Chondrocyte (in vitro differentiated cells): Measurements from ENCODE around the gene AGBL3. TPM values are rescaled to one million over a fixed set of nuclear protein-coding genes. Genes with fewer than 3 reads are reported as not detected.

Experiments
- DNase-seq: peaks from one replicate; pipeline ENCODE4 v3.0.0; 2021; ENCODE audit warnings: mixed read lengths, low spot score
- H3K27ac Mint-ChIP-seq: one replicate; pipeline ENCODE4 v1.8.0; 2021; ENCODE audit warnings: mild to moderate bottlenecking, moderate library complexity, mixed read lengths; ENCODE audit not compliant: unreplicated experiment
- H3K27me3 Mint-ChIP-seq: 2 replicates; pipeline ENCODE4 v1.8.0; 2021; ENCODE audit warnings: low read depth, mixed read lengths
- H3K36me3 Mint-ChIP-seq: 2 replicates; pipeline ENCODE4 v1.8.0; 2021; ENCODE audit warnings: low read depth, mixed read lengths
- H3K4me1 Mint-ChIP-seq: 2 replicates; pipeline ENCODE4 v1.8.0; 2021; ENCODE audit warnings: low read depth, mild to moderate bottlenecking, mixed read lengths
- H3K4me3 Mint-ChIP-seq: one replicate; pipeline ENCODE4 v1.8.0; 2021; ENCODE audit warnings: mild to moderate bottlenecking, moderate library complexity, mixed read lengths; ENCODE audit not compliant: unreplicated experiment
- H3K9me3 Mint-ChIP-seq: 2 replicates; pipeline ENCODE4 v1.8.0; 2021; ENCODE audit warnings: low read depth, mixed read lengths
- total RNA-seq: library from RNA; stranded (reverse); gene quantifications from 3 replicates; pipeline ENCODE4 v1.2.1, GENCODE V29; 2021
- TF ChIP-seq, protein P1 (sequence below): fragments of 200-600 bp; sonication (generic); IDR thresholded peaks from 2 replicates; pipeline ENCODE4 v1.5.0; 2021; ENCODE audit warnings: antibody characterized with exemption, mild to moderate bottlenecking, moderate library complexity

Gene AGBL3
- total RNA-seq, 1 donor from 2014 or later, result 0.30 TPM

DNA sequence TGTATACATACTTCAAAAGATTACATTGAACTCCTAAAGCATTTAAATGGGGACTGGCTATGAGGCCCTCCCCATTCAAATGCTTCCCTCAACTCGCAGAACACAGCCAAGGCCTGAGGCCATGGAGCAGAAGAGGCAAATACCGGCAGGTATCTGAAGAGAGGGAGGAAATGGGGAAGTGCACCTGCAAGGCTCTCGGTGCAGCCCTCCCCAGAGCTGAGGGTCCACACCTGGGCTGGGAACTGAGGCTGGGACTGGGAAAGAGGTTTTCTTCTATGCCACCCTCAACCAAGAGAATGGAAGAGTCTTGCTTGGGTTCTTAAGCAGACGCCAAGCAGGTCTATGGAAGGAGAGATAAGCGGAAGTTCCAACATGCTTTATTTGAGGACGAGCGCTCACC is 197.2 kb downstream of the AGBL3 start:
- Mint-ChIP-seq H3K4me3 (no peak overlapping the region), H3K36me3 (peaks cover 52% of the 10 kb centered on the region), H3K27me3 (no peaks in the 10 kb centered on the region), H3K9me3 (peaks cover 32% of the 10 kb centered on the region), H3K27ac (no peak overlapping the region), H3K4me1 (no peaks in the 10 kb centered on the region)
- no peak for DNase-seq
- TF ChIP-seq, protein P1, sequence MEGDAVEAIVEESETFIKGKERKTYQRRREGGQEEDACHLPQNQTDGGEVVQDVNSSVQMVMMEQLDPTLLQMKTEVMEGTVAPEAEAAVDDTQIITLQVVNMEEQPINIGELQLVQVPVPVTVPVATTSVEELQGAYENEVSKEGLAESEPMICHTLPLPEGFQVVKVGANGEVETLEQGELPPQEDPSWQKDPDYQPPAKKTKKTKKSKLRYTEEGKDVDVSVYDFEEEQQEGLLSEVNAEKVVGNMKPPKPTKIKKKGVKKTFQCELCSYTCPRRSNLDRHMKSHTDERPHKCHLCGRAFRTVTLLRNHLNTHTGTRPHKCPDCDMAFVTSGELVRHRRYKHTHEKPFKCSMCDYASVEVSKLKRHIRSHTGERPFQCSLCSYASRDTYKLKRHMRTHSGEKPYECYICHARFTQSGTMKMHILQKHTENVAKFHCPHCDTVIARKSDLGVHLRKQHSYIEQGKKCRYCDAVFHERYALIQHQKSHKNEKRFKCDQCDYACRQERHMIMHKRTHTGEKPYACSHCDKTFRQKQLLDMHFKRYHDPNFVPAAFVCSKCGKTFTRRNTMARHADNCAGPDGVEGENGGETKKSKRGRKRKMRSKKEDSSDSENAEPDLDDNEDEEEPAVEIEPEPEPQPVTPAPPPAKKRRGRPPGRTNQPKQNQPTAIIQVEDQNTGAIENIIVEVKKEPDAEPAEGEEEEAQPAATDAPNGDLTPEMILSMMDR, result no peak

DNA sequence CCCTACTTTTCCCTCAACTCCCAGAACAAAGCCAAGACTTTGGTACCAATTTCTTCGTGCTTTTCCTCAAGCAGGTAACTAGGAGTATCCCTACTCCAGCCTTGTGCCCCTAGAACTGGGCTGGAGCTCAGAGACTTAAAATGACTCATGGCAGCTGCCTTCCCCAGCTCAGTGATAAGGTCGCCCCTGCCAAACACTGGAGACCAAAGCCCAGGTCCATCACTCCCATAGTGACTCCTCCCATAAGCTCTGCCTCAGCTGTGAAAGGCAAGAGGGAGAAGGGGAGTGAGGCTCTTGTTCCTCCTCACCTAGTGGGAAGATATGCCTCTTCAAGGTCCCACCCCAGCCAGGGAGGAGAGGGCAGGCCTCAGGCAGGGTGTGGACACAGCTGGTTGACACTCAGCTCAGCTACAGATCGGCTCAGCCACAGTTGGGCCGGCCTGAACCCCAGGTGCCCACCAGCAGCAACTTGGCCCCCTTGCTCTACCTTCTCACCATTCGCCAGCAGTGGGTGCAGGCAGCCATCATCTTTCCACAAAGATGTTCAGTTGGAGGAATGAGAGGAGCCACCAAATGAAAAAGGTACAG is 198.0 kb downstream of the AGBL3 start:
- Mint-ChIP-seq H3K4me1 (no peaks in the 10 kb centered on the region), H3K27me3 (no peaks in the 10 kb centered on the region), H3K27ac (no peak overlapping the region), H3K36me3 (peaks cover 57% of the 10 kb centered on the region), H3K9me3 (peaks cover 32% of the 10 kb centered on the region), H3K4me3 (no peak overlapping the region)
- no peak for DNase-seq
- TF ChIP-seq, protein P1, result no peak

Other genes with a start within 250 kb of the AGBL3 start
- gene CALD1, start 206.9 kb upstream of the AGBL3 start, total RNA-seq, result 1,623 to 1,979 TPM (median 1,941 TPM) in 3 replicates
- gene TMEM140, start 161.6 kb downstream of the AGBL3 start, total RNA-seq, result not detected in 3 replicates
- gene CYREN, start 184.2 kb downstream of the AGBL3 start, total RNA-seq, result 26.4 to 33.7 TPM (median 30.2 TPM) in 3 replicates
- gene WDR91, start 225.0 kb downstream of the AGBL3 start, total RNA-seq, result 9.5 to 16.1 TPM (median 10.6 TPM) in 3 replicates
- not detected in 3 replicates for gene STRA8, start 247.3 kb downstream of the AGBL3 start, total RNA-seq